Stromal cell of bone marrow (primary cell): ENCODE measurements around the gene CSTF2T.
"Not testable (repeated sequence)": the region's sequence is repeated elsewhere in the genome, so short reads cannot be mapped to it uniquely, and the experiment has no call there.

ENCODE experiments used
- DNase-seq: peaks from one replicate; pipeline ENCODE4 v3.0.0-alpha.2; 2012; ENCODE audit warnings: low read depth

CSTF2T gene

GRCh38 chr10:51696251-51696650, 3.1 kb downstream of the CSTF2T start:
- DNase-seq, result peak; percentile 51

DNA sequence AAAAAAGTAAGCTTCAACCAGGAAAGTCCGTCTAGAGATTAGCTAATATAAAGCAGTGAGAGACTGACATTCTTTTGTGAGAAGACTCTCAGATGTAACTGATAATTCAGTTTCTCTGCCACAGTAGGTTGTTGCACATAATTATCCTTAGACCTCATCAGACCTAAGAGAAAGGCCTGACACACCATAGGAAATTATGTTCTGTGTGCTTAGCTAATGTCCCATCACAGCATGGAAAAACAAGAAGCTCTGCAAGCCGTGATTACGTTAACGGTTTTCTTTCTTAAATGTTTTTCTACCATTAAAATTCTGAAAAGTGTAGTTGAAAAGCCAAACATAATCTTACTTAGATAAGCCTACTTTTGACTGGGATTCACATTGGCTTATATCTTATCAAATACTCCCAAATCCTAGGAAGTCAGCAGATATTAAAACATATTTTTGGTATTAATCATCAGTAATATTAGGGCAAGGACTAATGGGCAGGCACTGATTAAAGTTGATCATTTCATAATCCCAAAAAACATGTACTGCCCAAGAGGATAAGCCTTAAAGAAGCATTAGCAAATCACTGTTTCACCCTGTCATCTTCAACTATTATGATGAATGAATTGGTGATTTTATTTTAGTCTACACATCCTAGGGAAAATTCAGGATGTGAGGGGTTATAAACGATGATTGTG, 5.2 kb downstream of the CSTF2T start:
- DNase-seq, result no peak

DNA sequence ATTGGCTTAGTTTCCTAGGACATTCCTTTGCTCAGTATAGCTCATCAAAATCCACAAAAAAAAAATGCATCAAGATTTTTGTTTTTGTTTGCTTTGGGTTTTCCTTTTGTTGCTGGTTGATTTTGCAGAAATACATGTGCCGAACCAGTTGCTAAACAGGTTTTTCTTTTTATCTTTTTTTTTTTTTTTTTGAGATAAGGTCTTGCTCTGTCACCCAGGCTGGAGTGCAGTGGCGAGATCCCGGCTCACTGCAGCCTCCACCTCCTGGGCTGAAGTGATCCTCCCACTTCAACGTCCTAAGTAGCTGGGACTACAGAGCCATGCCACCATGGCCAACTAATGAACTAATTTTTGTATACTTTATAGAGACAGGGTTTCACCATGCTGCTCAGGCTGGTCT, 8.3 kb downstream of the CSTF2T start:
- DNase-seq, result no peak

DNA sequence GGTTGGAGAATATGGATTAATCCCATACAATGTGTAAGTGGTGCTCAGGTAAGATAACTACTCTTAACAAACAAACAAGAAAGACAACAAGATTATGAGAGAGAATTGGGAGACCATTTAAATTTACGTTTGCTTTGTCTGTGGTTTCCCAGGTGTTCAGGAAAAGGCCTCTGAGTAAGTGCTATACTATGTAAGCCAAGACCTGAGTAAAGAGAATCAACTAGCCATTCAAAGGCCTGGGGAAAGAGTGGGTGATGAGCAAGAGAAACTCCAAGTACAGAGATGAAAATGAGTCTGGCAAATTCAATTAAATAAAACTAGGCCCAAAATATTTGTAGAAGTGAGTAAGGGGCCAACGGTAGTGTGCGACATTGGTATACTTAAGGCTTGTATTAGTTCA, 9.9 kb downstream of the CSTF2T start:
- DNase-seq, result no peak

DNA sequence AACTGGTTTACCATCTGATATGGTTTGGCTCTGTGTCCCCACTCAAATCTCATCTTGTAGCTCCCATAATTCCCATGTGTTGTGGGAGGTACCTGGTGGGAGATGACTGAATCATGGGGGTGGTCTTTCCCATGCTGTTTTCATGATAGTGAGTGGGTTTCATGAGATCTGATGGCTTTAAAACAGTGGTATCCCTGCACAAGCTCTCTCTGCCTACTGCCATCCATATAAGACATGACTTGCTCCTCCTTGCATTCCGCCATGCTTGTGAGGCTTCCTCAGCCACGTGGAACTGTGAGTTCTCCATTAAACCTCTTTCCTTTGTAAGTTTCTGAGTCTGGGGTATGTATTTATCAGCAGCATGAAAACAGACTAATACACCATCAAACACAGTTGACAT, 10.6 kb downstream of the CSTF2T start:
- not testable (repeated sequence) for DNase-seq

DNA sequence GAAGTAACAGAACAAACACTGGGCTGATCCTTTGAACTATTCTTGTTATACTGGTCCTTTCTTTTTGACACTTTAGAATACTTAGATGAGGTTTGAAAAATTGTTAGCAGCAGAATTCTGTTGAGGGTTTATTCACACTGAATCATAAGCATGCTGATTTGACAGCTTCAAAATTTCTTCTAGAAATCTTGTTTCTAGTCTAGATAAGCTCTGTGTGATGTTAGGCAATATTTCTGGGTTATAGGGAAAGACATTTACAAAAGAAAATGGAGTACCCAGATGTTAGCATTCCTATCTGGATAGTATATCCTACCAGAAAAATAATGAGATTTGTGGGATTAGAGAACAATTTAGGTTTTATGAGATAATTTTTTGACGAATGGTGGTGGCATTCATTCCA, 12.1 kb downstream of the CSTF2T start:
- no peak for DNase-seq

DNA sequence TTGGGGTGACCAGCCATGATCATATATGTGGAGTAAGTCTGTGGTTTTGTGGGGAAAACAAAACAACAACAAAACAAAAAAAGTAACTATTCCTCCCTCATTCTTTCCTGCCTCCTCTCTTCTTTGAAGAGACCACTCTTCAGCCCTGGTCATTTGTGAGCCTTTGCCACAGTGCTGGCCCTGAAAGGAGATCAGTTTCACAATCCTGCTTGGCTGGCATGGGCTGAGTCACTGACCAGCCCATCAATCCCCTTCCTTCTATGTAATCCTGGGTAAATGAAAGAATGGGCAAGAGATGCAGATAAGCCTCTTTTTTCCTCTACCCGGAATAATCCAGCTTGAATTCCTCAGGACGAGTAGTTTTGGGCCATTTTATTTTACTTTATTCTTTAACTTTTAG, 13.6 kb downstream of the CSTF2T start:
- no peak for DNase-seq

GRCh38 chr10:51683031-51683691, 16.2 kb downstream of the CSTF2T start:
- peak; percentile 40 for DNase-seq

GRCh38 chr10:51679841-51680240, 19.6 kb downstream of the CSTF2T start:
- DNase-seq, result no peak

DNA sequence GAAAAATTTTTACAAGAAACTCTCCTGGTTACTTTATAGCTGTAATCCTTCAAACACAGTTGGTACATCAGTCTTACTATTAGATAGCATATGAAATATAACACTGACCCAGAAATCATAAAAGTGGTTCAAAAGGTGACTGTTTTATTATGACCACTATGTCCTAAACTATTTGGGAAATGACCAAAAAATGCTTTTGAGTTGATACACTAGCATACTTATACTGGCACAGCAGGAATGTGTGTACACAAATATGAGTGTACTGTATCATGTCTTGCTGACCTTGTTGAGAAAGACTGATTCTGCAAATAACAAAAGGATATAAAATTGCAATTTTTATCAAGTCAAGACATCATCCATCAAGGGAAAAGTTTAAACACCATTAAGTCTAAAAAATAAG, 24.3 kb downstream of the CSTF2T start:
- no peak for DNase-seq

DNA sequence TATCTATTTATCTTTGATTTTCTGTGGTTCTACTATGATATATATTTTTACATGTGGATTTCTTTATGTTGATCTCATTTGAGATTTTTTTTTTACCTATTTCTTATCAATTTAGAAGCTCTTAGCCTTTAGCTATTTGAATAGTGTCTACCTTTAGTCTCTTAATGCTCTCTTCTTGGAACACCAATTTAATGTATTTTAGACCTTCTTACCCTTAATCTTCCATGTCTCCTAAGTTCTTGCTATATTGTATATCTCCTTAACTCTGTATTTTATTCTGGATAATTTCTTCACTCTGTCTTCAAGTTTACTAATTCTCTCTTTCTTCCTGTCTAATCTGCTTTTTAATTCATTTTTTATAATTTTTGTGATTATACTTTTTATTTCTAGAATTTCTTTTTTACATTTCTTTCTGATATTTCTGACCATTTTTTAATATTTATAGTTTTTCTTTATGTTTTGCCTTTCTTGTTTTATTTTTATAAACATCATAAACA, 27.3 kb downstream of the CSTF2T start:
- no peak for DNase-seq

GRCh38 chr10:51669041-51669440, 30.4 kb downstream of the CSTF2T start:
- DNase-seq, result no peak

DNA sequence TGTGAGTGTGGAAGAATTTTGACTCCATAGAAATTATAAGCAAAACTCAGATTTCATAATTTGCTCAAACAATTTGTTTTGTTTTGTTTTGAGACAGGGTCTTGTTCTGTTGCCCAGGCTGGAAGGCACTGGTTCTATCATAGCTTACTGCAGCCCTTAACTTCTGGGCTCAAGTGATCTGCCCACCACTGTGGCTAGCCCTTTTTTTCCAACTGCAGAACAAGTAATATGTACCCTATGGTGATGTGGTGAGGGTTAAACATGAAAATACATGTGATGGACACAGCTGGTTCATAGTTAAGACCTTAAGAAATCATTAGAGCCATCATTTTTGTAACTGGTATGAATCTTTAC, 31.1 kb downstream of the CSTF2T start:
- no peak for DNase-seq

- no peak for DNase-seq
Measured at GRCh38 chr10:51667678-51668335, 31.6 kb downstream of the CSTF2T start.

DNA sequence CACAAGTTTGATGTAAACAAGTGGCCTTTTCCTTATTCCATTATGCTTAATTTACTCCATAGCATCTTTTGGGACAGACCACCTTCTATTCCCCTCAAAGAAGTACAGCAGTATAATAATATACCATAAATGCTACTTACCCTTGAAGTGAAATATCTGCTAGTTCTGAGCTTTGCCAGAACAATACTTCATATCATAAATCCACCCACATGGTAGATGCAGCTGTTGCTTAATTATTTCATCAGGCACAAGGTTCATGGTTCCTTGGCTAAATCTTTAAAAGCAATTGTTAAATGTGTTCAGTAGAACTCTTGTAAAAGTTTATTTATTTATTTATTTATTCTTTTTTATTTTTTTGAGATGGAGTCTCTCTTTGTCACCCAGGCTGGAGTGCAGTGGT, 32.9 kb downstream of the CSTF2T start:
- DNase-seq, result no peak

GRCh38 chr10:51663086-51663485, 36.3 kb downstream of the CSTF2T start:
- DNase-seq, result no peak

DNA sequence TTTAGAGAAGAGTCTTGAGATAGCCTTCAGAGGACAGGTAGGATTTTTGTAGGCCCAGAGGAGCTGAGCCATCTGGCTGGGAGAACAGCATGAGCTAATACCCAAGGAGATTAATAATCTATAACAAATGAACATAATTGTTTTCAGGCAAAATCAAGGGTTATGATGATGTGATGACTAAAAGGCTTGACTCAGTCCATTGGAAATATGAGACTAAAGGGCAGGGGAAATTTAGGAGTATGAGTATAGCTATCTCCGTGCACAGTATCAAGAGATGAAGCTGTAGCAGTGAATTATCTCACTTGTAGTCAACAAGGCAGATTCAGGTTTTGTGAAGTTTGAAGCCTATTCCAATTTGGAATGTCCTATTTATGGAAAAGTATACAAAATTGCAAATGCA, 40.1 kb downstream of the CSTF2T start:
- DNase-seq, result no peak

GRCh38 chr10:51658000-51658399, 41.4 kb downstream of the CSTF2T start:
- DNase-seq, result no peak

GRCh38 chr10:51656503-51656902, 42.9 kb downstream of the CSTF2T start:
- no peak for DNase-seq

DNA sequence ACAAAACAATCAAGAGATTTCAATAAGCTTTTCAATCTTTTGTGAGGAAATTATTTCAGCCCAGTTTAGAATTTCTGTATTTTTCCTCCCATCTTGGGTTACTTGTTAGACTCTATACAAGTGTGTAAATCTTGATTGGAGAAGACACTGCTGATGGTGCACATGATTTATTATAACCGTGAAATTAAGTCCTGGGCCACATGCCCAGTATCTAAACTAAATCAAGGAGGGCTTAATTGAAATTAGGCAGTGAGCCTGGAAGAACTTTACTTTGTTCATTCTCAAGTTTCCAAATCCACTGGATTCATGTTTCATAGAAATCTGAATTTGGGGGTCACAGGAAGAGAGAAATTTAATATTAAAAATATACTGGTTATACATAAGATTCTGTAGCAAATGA, 44.5 kb downstream of the CSTF2T start:
- DNase-seq, result no peak

DNA sequence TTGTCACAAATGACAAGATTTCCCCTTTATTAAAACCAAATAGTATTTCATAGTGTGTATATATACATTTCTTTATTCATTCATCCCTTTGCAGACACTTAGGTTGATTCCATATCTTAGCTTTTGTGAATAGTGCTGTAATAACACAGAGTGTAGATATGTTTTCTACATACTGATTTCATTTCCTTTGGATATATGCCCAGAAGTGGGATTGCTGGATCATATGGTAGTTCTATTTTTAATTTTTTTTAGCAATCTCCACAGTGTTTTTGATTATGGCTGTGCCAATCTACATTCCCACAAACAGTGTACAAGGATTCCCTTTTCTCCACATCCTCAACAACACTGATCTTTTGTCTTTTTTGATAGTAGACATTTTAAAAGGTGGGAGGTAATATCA, 46.4 kb downstream of the CSTF2T start:
- no peak for DNase-seq

- DNase-seq, result no peak
Measured at GRCh38 chr10:51651063-51651462, 48.3 kb downstream of the CSTF2T start.

DNA sequence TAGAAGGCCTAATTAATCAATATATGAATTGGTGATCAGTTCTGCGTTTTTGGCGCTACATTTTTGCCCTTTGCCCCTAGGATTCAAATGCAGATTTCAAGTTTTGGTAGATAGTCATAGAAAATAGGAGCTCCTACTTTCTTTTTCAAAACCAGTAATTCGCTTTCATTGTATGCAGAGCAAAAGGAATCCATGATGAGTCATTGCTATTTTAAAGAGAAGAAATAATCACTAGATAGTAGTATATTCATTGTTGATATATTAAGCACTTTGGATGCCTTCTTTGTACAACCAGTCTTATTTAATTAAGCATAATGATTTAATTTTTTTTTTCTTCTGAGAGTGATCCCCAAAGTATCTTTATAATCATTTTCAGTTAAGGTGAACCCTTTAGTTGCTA, 50.3 kb downstream of the CSTF2T start:
- DNase-seq, result no peak
